OCI-LY1 (cell line): Measurements from ENCODE around the gene BTBD1.

Experiments used
- EZH2 ChIP-seq: fragments of 200-600 bp; sonication (generic), shearing (Covaris generic); IDR thresholded peaks from 2 replicates; pipeline ENCODE4 v1.8.0; 2017; ENCODE audit warnings: borderline replicate concordance, mixed run types, mild to moderate bottlenecking, antibody characterized with exemption, low read length, moderate library complexity, mixed read lengths
- TF ChIP-seq, protein P1 (sequence below): fragments of 200-600 bp; sonication (generic), shearing (Covaris generic); IDR thresholded peaks from 2 replicates; pipeline ENCODE4 v1.5.1; 2017; ENCODE audit warnings: mild to moderate bottlenecking, antibody characterized with exemption, low read length, moderate library complexity, mixed read lengths

DNA sequence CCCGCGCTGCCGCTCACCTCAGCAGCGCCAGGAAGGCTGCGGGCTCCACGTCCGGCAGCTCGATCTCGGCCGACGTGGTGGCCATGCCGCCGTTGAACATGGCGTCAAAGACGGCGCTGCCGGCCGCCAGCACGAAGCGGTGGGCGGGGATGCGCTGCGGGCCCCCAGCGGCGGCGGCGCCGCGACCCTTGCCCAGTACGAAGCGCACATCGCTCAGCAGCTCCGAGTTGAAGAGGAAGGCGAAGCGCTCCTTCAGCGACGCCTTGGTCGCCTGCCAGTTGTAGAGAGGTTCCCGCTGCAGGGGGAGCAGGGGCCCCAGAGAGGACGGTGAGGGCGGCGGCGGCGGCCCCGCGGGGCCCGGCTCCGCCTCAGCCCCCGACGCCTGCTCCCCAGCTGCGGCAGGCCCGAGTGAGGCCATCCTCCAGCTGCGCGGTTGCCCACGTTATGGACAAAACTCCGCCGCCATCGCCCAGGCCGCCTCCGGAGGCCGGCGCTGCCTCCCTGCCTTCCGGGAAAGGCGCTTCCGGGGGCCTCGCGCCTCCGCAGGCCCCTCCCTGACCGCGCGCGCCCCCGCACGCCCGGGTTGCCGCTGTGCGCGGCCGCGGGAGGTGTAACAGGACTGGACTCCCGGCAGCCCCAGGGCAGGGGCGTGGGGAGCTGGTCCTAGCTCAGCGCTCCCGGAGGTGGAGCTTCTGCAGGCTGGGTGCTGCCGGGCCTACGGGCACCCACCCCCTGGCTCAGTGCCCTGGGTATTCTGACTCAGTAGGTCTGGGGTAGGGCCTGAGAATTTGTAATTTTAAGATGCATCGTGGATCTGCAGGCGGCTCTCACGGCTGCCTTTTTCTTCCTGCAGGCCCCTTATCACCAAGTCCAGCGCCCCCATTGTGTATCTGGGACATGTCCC, at the start of gene BTBD1:
- TF ChIP-seq, protein P1, sequence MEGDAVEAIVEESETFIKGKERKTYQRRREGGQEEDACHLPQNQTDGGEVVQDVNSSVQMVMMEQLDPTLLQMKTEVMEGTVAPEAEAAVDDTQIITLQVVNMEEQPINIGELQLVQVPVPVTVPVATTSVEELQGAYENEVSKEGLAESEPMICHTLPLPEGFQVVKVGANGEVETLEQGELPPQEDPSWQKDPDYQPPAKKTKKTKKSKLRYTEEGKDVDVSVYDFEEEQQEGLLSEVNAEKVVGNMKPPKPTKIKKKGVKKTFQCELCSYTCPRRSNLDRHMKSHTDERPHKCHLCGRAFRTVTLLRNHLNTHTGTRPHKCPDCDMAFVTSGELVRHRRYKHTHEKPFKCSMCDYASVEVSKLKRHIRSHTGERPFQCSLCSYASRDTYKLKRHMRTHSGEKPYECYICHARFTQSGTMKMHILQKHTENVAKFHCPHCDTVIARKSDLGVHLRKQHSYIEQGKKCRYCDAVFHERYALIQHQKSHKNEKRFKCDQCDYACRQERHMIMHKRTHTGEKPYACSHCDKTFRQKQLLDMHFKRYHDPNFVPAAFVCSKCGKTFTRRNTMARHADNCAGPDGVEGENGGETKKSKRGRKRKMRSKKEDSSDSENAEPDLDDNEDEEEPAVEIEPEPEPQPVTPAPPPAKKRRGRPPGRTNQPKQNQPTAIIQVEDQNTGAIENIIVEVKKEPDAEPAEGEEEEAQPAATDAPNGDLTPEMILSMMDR = no peak
- no peak for TF ChIP-seq EZH2
